SW 1271 (cell line): ENCODE measurements around the gene GJD2.

Source experiments
- DNase-seq, 2 experiments: peaks; one replicate each; lab custom pipeline; 2025; lab: John Stamatoyannopoulos, UW

GJD2 gene

DNA sequence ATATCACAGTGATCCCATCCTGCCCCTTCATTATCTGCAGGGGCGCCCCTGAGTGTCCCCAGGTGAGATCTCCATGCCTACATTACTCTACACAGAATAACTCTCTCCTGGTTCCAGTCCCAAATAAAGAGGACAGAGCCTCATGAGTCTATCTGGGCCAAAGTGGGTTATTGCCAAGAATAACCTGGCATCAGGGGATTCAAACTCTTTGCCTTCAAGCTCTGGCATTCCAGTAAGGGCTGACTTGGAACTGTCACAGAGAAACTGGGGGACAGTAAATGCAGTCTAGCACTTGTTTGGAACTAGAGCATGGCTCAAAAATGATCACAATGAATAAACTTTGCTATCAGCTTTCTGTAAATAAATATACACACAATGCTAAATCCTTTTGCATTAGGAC is 30.3 kb downstream of the GJD2 start:
- no peak for DNase-seq

DNA sequence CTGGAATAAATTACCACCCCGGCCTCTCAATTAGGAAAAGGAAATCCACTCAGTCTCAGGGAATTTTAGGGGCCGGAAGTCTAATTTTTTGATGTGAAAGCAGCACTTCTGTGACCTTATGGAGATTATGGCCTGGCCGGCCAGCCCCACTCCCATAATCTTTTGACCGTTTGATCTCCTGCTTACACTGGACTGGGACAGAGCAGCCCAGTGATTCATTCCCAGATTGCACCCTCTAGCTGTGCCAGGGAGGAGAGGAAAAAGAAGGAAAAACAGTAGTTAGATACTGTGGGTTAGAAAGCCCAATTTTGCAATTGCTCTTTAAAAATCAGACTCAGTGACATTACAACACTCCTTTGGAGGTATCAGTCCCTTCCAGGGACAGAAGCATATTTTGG is 32.4 kb downstream of the GJD2 start:
- no peak for DNase-seq

DNA sequence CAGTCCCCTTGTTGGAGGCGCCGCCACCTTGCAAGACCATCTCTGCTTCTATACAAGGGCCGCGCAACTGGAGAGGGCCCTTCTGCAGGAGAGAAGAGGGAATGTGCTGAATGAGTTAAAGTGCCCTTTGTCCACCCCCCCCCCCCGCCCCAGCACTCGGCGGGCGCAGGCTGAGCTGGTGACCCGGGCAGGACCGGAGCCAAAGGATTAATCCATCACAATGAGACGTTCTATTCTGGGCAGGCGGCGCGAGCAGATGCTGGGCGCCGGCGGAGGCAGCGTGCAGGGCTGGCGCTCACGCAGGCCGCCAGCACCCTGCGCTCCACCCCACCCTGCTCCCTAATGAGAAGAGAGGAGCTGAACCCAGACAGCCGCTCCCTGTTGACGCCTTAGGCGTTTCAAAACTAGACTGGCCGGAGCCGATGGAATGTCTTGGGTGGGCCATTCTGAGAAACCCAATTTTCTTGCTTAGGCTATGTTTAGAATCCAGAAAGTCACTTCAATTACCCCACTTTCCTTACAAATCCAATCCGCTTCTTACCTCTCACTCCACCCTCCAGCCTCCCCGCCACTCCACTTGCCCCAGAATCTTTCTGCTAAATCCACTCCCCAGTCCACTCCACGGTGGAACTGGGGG is 32.9 kb downstream of the GJD2 start:
- no peak for DNase-seq

DNA sequence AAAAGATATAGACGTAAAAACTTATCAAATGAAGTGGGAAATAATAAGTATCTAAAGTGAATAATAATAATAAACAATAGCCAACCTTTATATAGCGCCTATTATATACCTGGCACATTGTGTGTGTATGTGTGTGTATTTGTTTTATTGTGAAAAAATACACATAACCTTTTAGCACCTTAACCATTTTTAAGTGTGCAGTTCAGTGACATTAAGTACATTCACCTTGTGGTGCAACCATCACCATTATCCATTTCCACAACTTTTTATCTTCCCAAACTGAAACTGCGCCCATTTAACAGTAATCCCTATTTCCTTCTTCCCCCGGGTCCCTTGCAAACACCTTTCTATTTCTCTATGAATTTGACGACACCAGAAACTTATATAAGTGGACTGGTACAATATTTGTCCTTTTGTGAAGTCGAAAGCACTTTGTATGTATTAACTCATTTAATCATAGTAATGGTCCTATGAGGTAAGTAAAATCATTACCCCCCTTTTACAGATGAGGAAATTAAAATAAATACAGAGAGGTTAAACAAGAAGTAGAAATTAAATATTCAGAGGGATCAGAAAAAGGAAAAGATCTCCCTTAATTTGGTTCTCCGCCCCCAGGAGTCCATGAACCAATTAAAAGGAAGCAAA is 33.5 kb downstream of the GJD2 start:
- no peak for DNase-seq

DNA sequence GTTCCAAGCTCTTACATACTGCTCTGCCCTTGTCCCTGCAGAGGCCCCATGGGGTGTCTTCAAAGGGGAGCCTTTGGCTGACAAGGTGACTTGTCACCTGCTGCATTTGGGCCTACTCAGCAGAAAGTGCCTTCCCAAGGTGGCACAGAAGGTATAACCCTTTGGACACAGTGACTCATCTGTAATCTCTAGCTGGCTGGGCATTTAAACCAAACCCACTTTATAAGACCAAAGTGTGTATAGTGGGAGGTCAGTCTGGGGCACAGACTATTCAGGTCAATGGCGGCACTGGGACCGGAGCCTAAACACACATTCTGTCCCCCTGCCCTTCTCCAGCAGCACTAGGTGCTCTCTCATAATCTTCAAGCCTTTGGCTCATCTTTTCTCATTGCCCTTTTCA is 35.1 kb downstream of the GJD2 start:
- no peak for DNase-seq

DNA sequence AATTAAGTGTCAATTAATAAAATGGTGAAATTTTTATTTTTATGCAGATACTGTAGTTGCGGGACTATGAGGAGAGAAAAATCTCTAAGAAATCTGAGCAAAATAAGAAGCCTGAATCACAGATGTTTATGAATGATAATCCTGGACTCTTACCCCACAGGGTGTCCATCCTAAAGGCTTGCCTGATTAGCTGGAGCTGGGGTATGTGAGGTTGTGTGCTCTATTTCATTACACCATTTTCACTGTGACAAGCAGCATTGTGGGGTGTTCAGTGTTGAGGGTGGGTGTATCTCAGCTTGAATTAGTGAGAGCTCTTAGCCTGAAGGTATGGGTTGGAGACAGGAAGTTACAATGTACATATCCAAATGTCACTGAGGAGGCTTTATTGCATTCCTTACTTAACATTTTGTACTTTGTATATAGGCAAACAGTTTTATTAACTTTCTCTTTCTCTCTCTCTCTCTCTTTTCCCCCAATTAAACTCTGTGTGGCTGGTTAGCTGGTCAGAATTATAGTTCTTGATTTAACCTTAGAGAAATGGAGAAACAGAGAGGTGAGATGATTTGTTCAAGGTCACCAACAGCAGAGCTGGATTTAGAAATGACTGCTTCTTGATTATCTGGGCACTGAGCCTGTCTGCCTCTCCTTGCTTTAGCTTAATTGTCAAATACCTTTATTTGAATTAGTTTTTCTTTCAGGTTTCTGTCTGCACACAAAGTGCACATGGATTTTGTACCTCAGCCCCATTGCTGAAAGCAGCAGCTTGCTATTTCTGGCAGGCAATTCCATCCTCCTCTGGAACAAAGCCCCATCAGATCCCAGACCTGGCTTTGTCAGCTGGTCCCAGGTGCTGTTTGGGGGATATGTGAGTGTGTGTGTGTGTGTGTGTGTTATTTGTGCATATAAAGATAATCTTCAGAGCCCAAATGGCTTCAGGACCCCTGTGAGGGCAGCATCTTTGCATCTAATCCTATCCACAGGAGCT is 35.8 kb downstream of the GJD2 start:
- DNase-seq = no peak

DNA sequence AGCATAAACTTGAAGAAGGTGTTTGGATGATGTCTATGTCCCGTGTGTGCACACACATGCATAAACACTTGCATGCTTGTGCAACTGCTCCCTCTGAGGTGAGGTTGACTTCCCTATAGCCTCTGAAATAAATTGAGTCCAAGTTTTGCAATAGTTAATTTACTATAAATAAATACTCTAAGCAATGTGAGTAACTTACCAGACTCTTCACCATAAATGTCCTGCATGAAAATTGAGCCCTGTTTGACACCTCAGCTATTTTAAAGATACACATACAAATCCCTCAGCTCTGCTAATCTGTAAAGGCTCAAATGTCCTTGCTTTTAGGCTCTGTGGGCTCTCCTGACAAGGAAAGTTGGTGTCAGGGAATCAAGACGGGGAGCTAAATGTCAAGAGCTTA is 37.1 kb downstream of the GJD2 start:
- no peak for DNase-seq

DNA sequence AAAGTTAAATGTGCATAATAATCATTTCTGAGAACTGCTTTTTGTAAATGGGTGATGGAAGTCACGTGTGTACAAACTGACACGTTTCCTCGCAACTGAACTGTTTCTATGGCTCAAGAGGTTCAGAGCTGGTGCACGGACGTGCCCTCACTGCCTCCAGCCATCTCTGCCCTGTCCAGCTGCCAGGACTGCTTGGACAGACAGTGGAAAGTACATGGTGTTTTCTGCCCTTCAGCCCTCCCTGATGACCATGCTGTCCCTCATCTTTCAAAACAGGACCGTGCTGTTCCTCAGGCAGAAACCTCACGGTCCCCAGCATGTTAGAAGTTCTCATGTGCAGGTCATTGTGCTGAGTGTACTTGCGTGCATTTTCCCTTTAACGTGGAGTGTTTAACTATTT is 38.7 kb downstream of the GJD2 start:
- DNase-seq = no peak

DNA sequence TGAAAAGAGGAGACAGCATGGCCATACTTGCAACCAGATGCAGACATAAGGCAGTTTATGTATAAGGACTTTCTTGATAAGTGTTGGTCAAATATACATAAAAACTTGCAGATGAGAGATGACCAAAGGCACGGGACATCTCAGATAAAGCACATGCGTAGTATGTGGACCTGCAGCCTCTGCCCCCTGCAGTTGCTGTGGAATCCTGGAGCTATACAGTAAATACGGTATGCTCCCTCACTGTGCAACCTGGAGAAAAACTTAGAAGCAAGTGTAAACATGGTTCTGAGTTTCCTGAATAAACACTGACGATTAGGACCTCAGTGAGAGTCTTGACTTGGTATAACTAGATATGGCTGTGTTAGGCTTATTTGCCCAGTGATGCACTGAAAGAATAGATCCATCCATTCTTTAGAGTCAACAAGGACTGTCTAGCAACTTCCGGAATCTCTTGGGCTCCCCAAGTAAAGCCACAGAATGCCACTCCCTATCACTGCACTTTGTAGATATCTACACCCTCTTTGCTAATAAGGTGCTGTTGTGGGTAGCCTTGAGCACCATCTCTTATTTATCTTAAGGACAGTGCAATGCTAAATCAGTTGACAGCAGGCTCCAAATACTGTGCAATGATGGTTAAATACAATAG is 40.2 kb downstream of the GJD2 start:
- no peak for DNase-seq

DNA sequence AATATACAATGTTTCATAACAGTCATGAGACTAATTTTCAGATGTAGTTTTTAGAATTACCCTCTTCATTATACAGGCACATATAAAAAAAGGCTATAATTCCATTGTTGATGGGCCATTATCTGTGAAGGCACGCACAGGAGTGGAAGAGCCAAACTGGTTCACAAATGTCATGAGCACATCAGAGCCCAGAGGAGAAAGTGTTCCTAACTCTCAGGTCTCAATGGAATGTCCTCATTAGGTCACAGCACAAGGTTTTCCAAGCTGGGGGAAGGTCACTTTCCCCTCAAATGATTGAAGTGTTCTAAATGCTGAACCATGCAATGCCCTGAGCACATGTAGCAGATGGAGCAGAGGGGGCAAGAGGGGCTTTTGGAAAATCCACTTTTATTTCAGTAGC is 41.2 kb downstream of the GJD2 start:
- no peak for DNase-seq

DNA sequence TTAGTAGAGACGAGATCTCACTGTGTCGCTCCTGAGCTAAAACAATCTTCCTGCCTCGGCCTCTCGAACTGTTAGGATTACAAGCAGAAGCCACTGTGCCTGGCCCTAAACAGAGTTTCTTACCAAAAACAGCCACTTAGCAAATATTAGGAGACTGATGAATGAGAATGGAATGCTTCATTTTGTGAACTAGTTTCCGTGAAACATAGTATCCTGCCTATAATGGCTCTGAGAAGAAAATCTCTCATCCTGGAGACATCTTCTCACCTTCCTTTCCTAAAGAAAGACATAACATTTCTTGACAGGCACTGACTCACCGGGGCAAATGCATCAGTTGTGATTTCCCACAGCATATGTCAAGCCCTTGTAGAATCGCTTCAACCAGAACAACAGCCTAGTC is 44.9 kb downstream of the GJD2 start:
- DNase-seq = no peak

DNA sequence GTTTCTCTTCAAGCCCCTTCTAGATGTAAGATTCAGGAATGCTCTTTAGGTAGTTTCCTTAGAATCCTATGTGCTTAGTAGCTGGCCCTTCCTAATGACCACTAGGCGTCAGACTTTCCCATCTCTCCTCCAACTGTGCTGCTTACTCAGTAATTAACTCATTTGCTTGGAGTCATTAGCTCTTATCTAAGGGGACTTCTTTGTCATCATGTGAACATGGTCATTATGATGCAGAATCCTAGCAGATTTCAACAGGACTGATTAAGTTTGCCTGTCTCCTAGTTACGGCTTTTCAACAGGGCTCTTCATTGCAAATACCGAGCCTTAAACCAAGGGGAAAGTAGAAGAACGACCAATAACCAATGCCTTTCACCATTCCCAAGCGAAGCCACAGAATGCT is 46.4 kb downstream of the GJD2 start:
- DNase-seq = peak in 1 of 2 experiments; percentile 22

DNA sequence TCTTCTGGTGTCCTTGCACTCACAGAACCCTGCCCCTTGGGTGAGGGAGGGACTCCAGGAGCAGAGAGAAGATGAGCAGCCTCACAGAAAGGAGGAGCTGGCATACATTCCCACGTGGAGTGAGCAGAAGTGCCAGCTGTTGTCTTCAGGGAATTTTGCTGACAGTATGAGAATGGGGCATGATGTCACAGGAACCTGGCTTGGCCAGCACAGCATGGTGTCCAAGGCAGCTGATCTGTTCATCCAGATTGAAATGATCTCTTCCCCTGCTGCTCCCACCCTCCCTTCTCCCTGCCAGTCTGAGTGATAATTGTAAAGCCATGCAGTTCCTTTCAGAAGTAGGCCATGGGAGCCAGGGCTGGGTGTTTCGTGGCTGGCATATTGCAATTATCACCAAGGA is 53.3 kb downstream of the GJD2 start:
- no peak for DNase-seq
